ENCODE results near the gene ZNF853.

GRCh38 chr7:6590645-6591110, 24.7 kb upstream of the ZNF853 start:
- TF ChIP-seq, protein P1, sequence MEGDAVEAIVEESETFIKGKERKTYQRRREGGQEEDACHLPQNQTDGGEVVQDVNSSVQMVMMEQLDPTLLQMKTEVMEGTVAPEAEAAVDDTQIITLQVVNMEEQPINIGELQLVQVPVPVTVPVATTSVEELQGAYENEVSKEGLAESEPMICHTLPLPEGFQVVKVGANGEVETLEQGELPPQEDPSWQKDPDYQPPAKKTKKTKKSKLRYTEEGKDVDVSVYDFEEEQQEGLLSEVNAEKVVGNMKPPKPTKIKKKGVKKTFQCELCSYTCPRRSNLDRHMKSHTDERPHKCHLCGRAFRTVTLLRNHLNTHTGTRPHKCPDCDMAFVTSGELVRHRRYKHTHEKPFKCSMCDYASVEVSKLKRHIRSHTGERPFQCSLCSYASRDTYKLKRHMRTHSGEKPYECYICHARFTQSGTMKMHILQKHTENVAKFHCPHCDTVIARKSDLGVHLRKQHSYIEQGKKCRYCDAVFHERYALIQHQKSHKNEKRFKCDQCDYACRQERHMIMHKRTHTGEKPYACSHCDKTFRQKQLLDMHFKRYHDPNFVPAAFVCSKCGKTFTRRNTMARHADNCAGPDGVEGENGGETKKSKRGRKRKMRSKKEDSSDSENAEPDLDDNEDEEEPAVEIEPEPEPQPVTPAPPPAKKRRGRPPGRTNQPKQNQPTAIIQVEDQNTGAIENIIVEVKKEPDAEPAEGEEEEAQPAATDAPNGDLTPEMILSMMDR (IDR thresholded peaks at IDR 0.05) = peak in 1 of 6 experiments; percentile 17
- no peak for TF ChIP-seq POLR2A (IDR thresholded peaks at IDR 0.05)
